IPS-15b (cell line): Measurements from ENCODE around the gene COA7.
"Not testable (repeated sequence)": the region's sequence is repeated elsewhere in the genome, so short reads cannot be mapped to it uniquely, and the experiment has no call there.

Experiments
- H3K27me3 ChIP-seq: one replicate; pipeline ENCODE4 v1.6.1; 2013; ENCODE audit warnings: low read length; ENCODE audit not compliant: control insufficient read depth, insufficient read depth
- H3K36me3 ChIP-seq: one replicate; pipeline ENCODE4 v1.6.1; 2013; ENCODE audit warnings: low read length; ENCODE audit not compliant: control insufficient read depth, insufficient read depth
- H3K4me1 ChIP-seq: one replicate; pipeline ENCODE4 v1.6.1; 2013; ENCODE audit warnings: mild to moderate bottlenecking, low read length; ENCODE audit not compliant: control insufficient read depth, insufficient read depth
- H3K4me3 ChIP-seq: one replicate; pipeline ENCODE4 v1.5.1; 2013; ENCODE audit warnings: low read depth, low read length
- H3K9ac ChIP-seq: one replicate; pipeline ENCODE4 v1.6.1; 2013; ENCODE audit warnings: low read depth, mild to moderate bottlenecking, low read length
- H3K9me3 ChIP-seq: one replicate; pipeline ENCODE4 v1.6.1; 2013; ENCODE audit warnings: mild to moderate bottlenecking, low read length; ENCODE audit not compliant: control insufficient read depth, insufficient read depth

The COA7 gene

DNA sequence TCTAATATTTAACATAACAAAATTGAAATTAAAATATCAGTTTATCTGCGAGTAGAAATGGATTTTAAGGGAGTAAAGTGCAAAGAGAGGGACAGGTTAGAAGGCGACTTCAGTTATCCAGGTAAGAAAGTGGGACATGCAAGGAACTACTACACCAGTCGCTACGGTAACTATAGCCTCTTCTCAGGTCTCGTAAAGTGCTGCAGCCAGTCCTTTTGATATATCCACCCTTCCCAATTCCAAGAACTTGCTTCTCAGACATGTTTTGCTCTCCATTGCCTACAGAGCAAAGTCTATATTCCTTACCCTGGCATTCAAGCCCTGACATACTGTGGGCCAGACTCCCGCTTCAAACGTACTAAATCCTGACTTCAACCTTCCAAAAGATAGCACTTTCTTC, 2.5 kb downstream of the COA7 start:
- no peaks in the 10 kb centered on the region for H3K27me3 ChIP-seq
- H3K36me3 ChIP-seq: peaks cover 13% of the 10 kb centered on the region
- H3K4me3 ChIP-seq: no peak overlapping the region
- H3K9ac ChIP-seq: no peak overlapping the region
- H3K9me3 ChIP-seq: no peaks in the 10 kb centered on the region
- H3K4me1 ChIP-seq: peaks cover 4% of the 10 kb centered on the region

DNA sequence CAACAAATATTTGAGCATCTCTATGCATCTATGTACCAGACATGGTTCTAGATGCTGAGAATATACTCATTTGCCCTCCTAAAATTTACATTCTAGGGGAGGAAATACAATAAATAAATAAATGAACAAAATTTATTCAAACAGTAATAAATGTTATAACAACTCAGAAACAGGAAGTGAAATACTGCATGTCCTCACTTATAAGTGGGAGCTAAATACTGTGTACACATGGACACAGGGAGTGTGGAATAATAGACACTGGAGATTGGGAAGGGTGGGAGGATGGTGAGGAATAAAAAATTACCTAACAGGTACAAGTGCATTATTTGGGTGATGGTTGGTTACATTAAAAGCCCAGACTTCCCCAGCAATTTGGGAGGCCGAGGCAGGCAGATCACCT, 4.3 kb downstream of the COA7 start:
- Histone ChIP-seq H3K4me3 (no peak overlapping the region), H3K9me3 (no peaks in the 10 kb centered on the region), H3K27me3 (no peaks in the 10 kb centered on the region), H3K36me3 (peaks cover 13% of the 10 kb centered on the region), H3K4me1 (peaks cover 4% of the 10 kb centered on the region), H3K9ac (no peak overlapping the region)

DNA sequence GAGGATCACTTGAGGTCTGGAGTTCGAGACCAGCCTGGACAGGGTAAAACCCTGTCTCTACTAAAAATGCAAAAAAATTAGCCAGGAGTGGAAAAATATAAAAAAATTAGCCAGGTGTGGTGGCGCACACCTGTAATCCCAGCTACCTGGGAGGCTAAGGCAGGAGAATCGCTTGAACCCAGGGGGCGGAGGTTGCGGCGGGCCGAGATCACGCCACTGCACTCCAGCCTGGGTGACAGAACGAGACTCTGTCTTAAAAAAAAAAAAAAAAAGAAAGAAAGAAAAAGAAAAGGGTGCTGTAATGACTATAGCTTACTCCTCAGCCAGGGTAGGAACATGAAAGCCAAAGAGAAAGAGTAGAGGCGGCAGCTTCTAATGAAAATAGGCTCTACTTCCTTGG, 4.8 kb downstream of the COA7 start:
- not testable (repeated sequence) for H3K9ac ChIP-seq, H3K4me1 ChIP-seq, H3K9me3 ChIP-seq, H3K27me3 ChIP-seq, H3K4me3 ChIP-seq
- peaks cover 17% of the 10 kb centered on the region for H3K36me3 ChIP-seq

DNA sequence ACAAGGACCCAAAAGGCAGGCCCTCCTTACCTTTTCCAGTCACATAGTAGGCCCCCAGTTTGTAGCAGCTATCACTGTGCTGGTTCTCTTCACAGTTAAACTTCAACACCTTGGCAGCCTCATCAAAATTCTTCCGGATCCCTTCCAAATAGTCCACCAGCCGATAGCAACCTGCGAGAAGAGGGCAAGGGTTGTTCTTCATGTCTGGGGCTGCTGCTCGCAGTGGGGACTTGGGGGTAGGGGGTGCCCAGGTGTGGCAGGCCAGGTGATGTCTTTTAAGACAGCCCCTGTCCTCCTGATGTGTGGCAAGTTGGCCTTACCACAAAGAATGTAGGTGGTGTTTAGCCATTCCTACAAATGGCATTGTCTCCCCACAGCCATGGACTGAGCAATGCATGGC, 5.5 kb downstream of the COA7 start:
- peaks cover 22% of the 10 kb centered on the region for H3K36me3 ChIP-seq

DNA sequence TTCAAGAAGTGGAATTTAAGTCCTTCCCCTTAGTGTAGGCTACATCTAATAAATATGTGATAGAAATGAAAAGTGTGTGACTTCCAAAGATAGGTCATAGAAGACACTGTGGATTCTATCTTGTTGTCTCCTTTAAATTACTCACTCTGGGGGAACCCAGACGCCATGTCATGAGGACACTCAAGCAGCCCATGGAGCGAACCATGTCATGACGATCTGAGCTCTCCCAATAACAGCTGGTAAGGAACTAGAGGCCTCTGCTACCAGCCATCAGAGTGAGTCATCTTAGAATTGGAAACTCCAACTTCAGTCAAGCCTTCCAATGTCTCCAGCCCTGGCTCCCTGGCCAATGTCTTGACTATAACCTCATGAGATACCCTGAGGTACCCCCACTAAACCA, 6.3 kb downstream of the COA7 start:
- Histone ChIP-seq H3K4me1 (no peaks in the 10 kb centered on the region), H3K9me3 (no peaks in the 10 kb centered on the region), H3K36me3 (peaks cover 26% of the 10 kb centered on the region), H3K9ac (no peak overlapping the region), H3K27me3 (no peaks in the 10 kb centered on the region), H3K4me3 (no peak overlapping the region)

More for the DNA sequence above, 5.5 kb downstream of the COA7 start:
- H3K9me3 ChIP-seq: no peaks in the 10 kb centered on the region
- H3K4me1 ChIP-seq: no peaks in the 10 kb centered on the region
- no peak overlapping the region for H3K9ac ChIP-seq
- no peaks in the 10 kb centered on the region for H3K27me3 ChIP-seq
- H3K4me3 ChIP-seq: no peak overlapping the region

DNA sequence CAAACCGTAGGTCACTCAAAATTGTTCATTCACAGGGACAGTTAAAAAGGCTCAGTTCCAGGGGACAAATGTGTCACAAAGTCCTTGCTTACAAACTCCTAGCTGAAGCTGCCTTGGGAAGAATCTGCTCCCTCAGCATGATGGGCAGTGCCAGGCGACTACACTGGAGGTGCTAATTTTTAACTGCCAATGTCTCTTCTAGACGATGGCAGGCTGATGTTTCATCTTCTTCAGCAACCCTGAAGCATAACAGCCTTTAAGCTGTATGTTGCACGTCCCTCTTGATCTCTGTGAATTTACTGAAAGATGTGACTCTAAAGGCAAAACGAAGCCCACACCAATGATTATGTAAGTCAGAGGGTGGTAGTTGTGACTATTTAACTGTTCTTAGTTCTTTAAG, 11.3 kb downstream of the COA7 start:
- Histone ChIP-seq H3K4me1 (no peaks in the 10 kb centered on the region), H3K9ac (no peak overlapping the region), H3K36me3 (peaks cover 15% of the 10 kb centered on the region)

DNA sequence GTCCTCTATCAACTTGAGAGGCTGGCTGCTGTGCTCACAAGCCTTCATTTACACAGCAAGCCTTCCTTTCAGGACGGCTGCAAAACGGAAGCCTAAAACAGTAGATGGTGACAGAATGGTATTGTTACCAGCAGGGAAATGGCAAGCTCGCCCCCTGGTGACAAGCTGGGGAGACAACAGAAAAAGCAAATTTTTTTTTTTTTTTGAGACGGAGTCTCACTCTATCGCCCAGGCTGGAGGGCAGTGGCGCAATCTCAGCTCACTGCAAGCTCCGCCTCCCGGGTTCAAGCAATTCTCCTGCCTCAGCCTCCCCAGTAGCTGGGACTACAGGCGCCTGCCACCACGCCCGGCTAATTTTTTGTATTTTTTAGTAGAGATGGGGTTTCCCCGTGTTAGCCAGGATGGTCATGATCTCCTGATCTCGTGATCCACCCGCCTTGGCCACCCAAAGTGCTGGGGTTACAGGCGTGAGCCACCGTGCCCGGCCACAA, 11.8 kb downstream of the COA7 start:
- H3K4me1 ChIP-seq, H3K9ac ChIP-seq, H3K27me3 ChIP-seq, H3K9me3 ChIP-seq, H3K4me3 ChIP-seq: not testable (repeated sequence)
- H3K36me3 ChIP-seq: peaks cover 13% of the 10 kb centered on the region

More for the DNA sequence above, 11.3 kb downstream of the COA7 start:
- Histone ChIP-seq H3K27me3 (no peaks in the 10 kb centered on the region), H3K4me3 (no peak overlapping the region), H3K9me3 (no peaks in the 10 kb centered on the region)

DNA sequence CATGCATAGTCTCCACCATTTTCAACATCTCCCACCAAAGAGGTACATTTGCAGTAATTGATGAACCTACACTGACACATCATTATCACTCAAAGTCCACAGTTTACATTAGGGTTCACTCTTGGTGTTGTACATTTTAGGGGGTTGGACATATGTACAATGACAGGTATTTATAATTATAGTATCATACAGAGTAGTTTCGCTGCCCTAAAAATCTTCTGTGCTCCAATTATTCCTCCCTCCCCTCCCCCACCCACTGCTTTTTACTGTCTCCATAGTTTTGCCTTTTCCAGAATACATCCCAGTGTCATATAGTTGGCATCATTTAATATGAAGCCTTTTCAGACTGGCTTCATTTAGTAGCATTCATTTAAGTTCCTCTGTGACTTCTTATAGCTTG, 13.6 kb downstream of the COA7 start:
- Histone ChIP-seq H3K9me3 (no peaks in the 10 kb centered on the region), H3K4me3 (no peak overlapping the region), H3K4me1 (peaks cover 5% of the 10 kb centered on the region), H3K36me3 (peaks cover 13% of the 10 kb centered on the region), H3K27me3 (no peaks in the 10 kb centered on the region), H3K9ac (no peak overlapping the region)

DNA sequence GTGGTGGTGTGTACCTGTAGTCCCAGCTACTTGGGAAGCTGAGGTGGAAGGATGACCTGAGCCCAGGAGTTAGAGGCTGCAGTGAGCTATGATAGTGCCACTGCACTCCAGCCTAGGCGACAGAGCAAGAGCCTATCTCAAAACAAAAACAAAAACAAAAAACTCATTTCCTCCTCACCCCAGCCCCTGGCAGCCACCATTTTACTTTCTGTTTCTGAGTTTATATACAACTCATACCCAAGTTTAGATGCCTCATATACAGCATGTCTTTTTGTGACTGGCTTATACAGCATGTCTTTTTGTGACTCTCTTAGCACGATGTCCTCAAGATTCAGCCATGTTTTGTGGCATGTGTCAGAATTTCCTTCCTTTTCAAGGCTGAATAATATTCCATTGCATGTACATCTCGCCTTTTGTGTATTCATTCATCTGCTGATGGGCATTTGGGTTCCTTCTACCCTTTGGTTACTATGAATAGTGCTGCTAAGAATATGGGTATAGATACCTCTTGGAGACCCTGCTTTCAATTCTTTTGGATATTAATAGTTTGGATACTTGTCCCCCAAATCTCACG, 14.7 kb downstream of the COA7 start:
- Histone ChIP-seq H3K9me3 (no peaks in the 10 kb centered on the region), H3K27me3 (no peaks in the 10 kb centered on the region), H3K4me1 (peaks cover 5% of the 10 kb centered on the region), H3K36me3 (peaks cover 11% of the 10 kb centered on the region), H3K4me3 (no peak overlapping the region), H3K9ac (no peak overlapping the region)

DNA sequence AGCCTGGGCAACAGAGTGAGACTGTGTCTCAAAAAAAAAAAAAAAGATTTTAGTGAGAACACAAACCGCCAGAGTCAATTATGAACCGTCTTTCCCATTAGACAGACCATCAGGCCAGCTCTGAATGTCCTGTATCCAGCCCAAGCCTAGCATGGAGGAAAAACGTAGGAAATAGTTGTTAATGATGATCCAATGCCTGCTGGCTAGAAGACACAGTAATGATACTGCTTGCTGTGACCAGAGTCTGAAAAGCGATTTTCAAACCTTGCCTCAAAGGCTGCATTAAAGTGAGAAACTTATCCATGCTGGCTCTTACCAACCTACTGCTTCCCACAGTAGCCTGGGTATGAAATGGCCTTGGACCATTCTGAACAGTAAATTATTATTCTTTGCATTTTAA, 17.0 kb downstream of the COA7 start:
- Histone ChIP-seq H3K9ac (no peak overlapping the region), H3K9me3 (no peaks in the 10 kb centered on the region), H3K27me3 (no peaks in the 10 kb centered on the region), H3K4me3 (no peak overlapping the region), H3K4me1 (peaks cover 5% of the 10 kb centered on the region), H3K36me3 (no peaks in the 10 kb centered on the region)

DNA sequence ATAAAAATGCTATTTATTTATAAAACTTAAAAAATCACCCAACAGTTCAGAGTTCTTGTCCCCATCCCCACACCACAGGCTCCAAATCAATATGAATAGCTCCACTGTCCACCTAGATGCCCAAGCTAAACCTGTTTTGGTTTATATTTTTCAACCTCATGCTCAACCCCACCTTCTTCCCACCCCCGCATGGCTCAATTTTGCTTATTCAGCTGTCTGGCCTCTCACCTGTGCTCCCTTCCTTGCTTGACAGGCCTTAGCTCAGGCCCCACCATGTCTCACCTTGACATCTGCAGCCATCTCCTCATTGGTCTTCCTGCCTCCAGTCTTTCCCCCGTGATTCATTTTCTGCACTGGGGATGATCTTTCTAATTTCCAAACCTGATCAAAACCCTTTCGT, 17.8 kb downstream of the COA7 start:
- Histone ChIP-seq H3K27me3 (no peaks in the 10 kb centered on the region), H3K9ac (no peak overlapping the region), H3K4me1 (peaks cover 5% of the 10 kb centered on the region), H3K9me3 (no peaks in the 10 kb centered on the region), H3K36me3 (no peaks in the 10 kb centered on the region), H3K4me3 (no peak overlapping the region)

DNA sequence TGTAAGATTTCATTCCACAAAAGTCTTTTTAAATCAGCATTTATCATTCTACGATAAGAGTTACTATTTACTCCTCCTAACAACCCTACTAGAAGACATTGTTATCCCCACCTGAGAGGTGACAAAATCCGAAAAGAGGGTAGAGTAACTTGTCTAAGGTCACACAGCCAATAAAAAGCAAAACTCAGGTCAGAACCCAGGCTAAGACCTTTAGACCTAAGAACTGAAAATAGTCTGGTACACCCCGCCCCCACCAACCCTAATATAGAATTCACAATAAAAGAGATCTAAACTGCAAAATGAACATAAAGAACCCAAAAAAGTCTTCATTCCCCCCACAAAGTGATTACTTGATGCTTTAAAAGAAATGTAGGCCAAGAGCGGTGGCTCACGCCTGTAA, 18.6 kb downstream of the COA7 start:
- H3K4me1 ChIP-seq: peaks cover 5% of the 10 kb centered on the region
- no peak overlapping the region for H3K9ac ChIP-seq

More for the DNA sequence above, 18.6 kb downstream of the COA7 start:
- Histone ChIP-seq H3K9me3 (no peaks in the 10 kb centered on the region), H3K4me3 (no peak overlapping the region), H3K27me3 (no peaks in the 10 kb centered on the region), H3K36me3 (no peaks in the 10 kb centered on the region)
